ENCODE measurements around the gene PSMB7. TPM values are rescaled to one million over a fixed set of nuclear protein-coding genes. Genes with fewer than 3 reads are reported as not detected.

Gene PSMB7
- total and polyA plus RNA-seq, 12 donors, result 148 to 308 (median 163) TPM

DNA sequence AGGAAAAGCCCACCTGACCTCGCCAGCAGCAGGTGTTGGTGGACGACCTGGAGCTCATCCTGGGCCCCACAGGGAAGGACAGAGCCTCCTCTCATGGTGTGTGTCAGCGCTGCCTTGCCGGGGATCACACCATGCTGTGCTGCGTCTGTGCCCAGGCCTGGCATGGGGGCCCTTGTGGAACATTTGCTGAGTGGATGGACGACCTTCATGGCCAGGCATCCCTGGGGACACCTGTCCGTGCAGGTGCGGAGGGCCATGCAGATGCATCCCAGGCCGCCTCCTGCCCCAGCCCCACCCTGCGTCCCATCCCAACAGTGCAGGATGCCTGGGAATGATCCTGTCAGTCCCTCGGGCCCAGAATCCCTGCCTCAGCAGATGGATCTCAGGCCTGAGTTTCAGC is 83.7 kb downstream of the PSMB7 start:
- Histone ChIP-seq H3K4me3 (no peak overlapping the region), H3K27ac (no peak overlapping the region), H3K27me3 (no peaks in the 10 kb centered on the region), H3K36me3 (peaks cover 0 to 95% (median 3%) of the 10 kb centered on the region in 9 donors), H3K4me1 (no peaks in the 10 kb centered on the region), H3K9me3 (no peaks in the 10 kb centered on the region)
- WGBS, 2 donors, result 90 to 95% methylated on average over 10 to 11 of the region's 11 CpGs
- ATAC-seq (no peak), DNase-seq (no peak)
- intact Hi-C loops (cut with DNase I), result no loop called here
- TF ChIP-seq, protein P1, sequence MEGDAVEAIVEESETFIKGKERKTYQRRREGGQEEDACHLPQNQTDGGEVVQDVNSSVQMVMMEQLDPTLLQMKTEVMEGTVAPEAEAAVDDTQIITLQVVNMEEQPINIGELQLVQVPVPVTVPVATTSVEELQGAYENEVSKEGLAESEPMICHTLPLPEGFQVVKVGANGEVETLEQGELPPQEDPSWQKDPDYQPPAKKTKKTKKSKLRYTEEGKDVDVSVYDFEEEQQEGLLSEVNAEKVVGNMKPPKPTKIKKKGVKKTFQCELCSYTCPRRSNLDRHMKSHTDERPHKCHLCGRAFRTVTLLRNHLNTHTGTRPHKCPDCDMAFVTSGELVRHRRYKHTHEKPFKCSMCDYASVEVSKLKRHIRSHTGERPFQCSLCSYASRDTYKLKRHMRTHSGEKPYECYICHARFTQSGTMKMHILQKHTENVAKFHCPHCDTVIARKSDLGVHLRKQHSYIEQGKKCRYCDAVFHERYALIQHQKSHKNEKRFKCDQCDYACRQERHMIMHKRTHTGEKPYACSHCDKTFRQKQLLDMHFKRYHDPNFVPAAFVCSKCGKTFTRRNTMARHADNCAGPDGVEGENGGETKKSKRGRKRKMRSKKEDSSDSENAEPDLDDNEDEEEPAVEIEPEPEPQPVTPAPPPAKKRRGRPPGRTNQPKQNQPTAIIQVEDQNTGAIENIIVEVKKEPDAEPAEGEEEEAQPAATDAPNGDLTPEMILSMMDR (IDR thresholded peaks at IDR 0.05), result no peak

DNA sequence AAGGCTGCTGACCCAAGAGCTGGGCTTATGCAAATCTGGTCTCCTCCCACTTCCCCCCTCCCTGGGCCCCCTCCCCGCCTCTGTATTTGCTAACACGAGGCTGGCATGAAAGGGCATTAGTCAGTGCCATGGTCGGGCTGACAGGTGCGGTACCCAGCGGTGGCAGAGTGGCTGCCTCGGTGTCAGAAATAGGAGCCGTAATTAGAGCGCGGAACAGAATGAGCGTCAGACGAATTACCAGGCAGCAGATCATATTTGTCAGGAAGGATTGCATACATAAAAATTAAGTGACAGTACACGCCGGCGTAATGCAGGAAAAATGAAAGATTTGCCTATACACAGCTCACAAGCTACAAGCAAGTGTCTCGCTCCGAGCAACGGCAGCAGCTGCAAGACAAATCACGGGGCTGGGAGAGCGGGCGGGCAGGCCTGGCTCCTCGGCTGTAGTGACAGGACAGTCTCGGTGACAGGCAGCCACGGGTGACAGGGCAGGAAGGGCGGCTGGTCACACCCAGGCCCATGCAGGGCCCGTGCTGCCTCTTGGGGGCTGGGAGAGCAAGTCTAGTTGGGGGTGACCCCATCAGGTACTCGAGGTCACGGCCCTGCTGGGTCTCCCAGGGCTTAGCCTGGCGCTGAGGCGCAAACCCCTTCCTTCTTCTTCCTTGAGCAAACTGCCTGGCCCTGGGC is 85.1 kb downstream of the PSMB7 start:
- TF ChIP-seq, protein P1 (IDR thresholded peaks at IDR 0.05), result no peak
- WGBS, 2 donors, result 91 to 95% methylated on average over 29 of the region's 29 CpGs
- H3K4me3 ChIP-seq, result no peak overlapping the region
- peaks cover 0 to 95% (median 3%) of the 10 kb centered on the region in 9 donors for H3K36me3 ChIP-seq
- H3K9me3 ChIP-seq, result no peaks in the 10 kb centered on the region
- no peaks in the 10 kb centered on the region for H3K27me3 ChIP-seq
- no peak for ATAC-seq
- intact Hi-C loops (cut with DNase I), result no loop called here
- no peak overlapping the region for H3K27ac ChIP-seq
- DNase-seq, result no peak
- no peaks in the 10 kb centered on the region for H3K4me1 ChIP-seq

GRCh38 chr9:124329206-124329792 is 85.9 kb downstream of the PSMB7 start:
- peaks cover 0 to 95% (median 3%) of the 10 kb centered on the region in 9 donors for H3K36me3 ChIP-seq
- ATAC-seq, result no peak

DNA sequence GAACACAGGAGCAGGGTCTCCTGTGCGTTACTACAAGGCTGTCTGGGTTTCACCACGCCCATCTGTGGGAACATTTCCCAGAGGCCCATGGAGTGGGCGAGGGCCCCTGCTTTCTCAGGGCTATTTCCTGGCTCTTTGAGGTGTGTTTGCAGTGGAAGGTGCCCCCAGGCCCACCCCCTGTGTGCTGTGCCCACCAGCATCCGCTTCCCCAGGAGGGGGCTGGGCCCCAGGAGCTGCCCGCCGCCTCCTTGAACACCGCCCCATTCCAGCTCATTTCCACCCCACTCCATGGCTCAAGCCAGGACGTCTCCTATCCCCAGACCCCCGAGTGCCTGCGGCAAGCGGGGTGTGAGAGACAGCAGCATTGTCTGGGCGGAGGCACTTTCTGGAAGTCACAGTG is 87.0 kb downstream of the PSMB7 start:
- no peaks in the 10 kb centered on the region for H3K4me1 ChIP-seq
- DNase-seq (no peak), ATAC-seq (no peak)
- WGBS, 2 donors, result 93 to 96% methylated on average over 12 of the region's 12 CpGs
- H3K9me3 ChIP-seq, result no peaks in the 10 kb centered on the region
- no peaks in the 10 kb centered on the region for H3K27me3 ChIP-seq
- TF ChIP-seq, protein P1 (IDR thresholded peaks at IDR 0.05), result no peak
- peaks cover 0 to 97% (median 3%) of the 10 kb centered on the region in 9 donors for H3K36me3 ChIP-seq
- intact Hi-C loops (cut with DNase I), result no loop called here
- H3K27ac ChIP-seq, result no peak overlapping the region
- H3K4me3 ChIP-seq, result no peak overlapping the region

More at GRCh38 chr9:124329206-124329792, 85.9 kb downstream of the PSMB7 start:
- TF ChIP-seq, protein P1 (IDR thresholded peaks at IDR 0.05), result no peak
- H3K9me3 ChIP-seq, result no peaks in the 10 kb centered on the region
- WGBS, 2 donors, result 85 to 94% methylated on average over 19 of the region's 19 CpGs
- no peaks in the 10 kb centered on the region for H3K4me1 ChIP-seq
- no peak overlapping the region for H3K27ac ChIP-seq
- H3K4me3 ChIP-seq, result no peak overlapping the region
- H3K27me3 ChIP-seq, result no peaks in the 10 kb centered on the region
- intact Hi-C loops (cut with DNase I), result no loop called here
- DNase-seq, result no peak
